Ovary (tissue), 3 donors: ENCODE measurements around the gene PCIF1.

Experiments
- CTCF ChIP-seq, 3 donors: fragments of 450-650 bp in 2 of 3; fragments of 200-600 bp in 1 of 3; IDR thresholded peaks; one replicate each; pipeline versions ENCODE4 v1.5.1 to v1.8.0; 2016 to 2022; ENCODE audit warnings: antibody characterized with exemption in 3 of 3, mild to moderate bottlenecking in 1 of 3
- EP300 ChIP-seq: sonication (generic); formaldehyde crosslinking; IDR thresholded peaks from one replicate; pipeline ENCODE4 v1.6.1; 2017; ENCODE audit warnings: antibody characterized with exemption
- POLR2A ChIP-seq: fragments of 450-650 bp; IDR thresholded peaks from one replicate; pipeline ENCODE4 v1.6.1; 2017; ENCODE audit warnings: antibody characterized with exemption, mild to moderate bottlenecking, moderate library complexity
- donor health status: DM: no; HTN: no; CAD: no.

GRCh38 chr20:45897289-45897688 lies 37.2 kb upstream of the PCIF1 start:
- TF ChIP-seq CTCF (IDR thresholded peaks at IDR 0.05) (no peak), POLR2A (no peak), EP300 (no peak)
